CD4-positive, alpha-beta memory T cell (primary cell): ENCODE measurements around the gene SMO. TPM values are rescaled to one million over a fixed set of nuclear protein-coding genes. Genes with fewer than 3 reads are reported as not detected.
"Not testable (repeated sequence)": the region's sequence is repeated elsewhere in the genome, so short reads cannot be mapped to it uniquely, and the experiment has no call there.

ENCODE experiments used
- CTCF ChIA-PET: fragments of 350-600 bp; sonication (Branson Sonifier 250); formaldehyde crosslinking; loops from one replicate; lab custom pipeline; 2021; ENCODE audit warnings: inconsistent platforms; ENCODE audit not compliant: partially characterized antibody; lab: Charles Lee
- POLR2A ChIA-PET: fragments of 350-600 bp; sonication (Branson Sonifier 250); formaldehyde crosslinking; loops from one replicate; lab custom pipeline; 2021; ENCODE audit not compliant: partially characterized antibody; lab: Charles Lee
- DNase-seq, 5 donors: peaks; one replicate each; pipeline versions ENCODE4 v3.0.0 to v3.0.0-alpha.2; 2020 to 2022; ENCODE audit warnings: mixed read lengths in 1 of 5
- H3K27ac ChIP-seq: one replicate; pipeline ENCODE4 v1.7.0; 2013; ENCODE audit warnings: low read depth, low read length
- H3K27me3 ChIP-seq: 2 replicates; pipeline ENCODE4 v1.7.0; 2013; ENCODE audit warnings: mild to moderate bottlenecking, low read length, moderate library complexity; ENCODE audit not compliant: insufficient read depth
- H3K36me3 ChIP-seq: 2 replicates; pipeline ENCODE4 v1.7.0; 2013; ENCODE audit warnings: mild to moderate bottlenecking, low read length, moderate library complexity; ENCODE audit not compliant: insufficient read depth
- H3K4me1 ChIP-seq: 2 replicates; pipeline ENCODE4 v1.7.0; 2013; ENCODE audit warnings: mild to moderate bottlenecking, low read length, moderate library complexity; ENCODE audit not compliant: insufficient read depth
- H3K4me3 ChIP-seq, 2 donors: one replicate each; pipeline ENCODE4 v1.7.0; 2013; ENCODE audit warnings: low read length in 2 of 2, mild to moderate bottlenecking in 1 of 2
- H3K9me3 ChIP-seq, 2 donors: one replicate each; pipeline ENCODE4 v1.7.0; 2013; ENCODE audit warnings: low read length in 2 of 2, control low read depth in 1 of 2; ENCODE audit not compliant: control insufficient read depth in 1 of 2
- H3K27ac Mint-ChIP-seq, 7 donors: one replicate each; pipeline ENCODE4 v1.8.0; 2020 to 2021; ENCODE audit warnings: mixed read lengths in 7 of 7, mild to moderate bottlenecking in 6 of 7, inconsistent platforms in 3 of 7, moderate library complexity in 3 of 7
- H3K27me3 Mint-ChIP-seq, 2 donors: one replicate each; pipeline ENCODE4 v1.8.0; 2020 to 2021; ENCODE audit warnings: mixed read lengths in 2 of 2
- H3K36me3 Mint-ChIP-seq, 2 donors: one replicate each; pipeline ENCODE4 v1.8.0; 2020 to 2021; ENCODE audit warnings: mixed read lengths in 2 of 2, inconsistent platforms in 1 of 2, mild to moderate bottlenecking in 1 of 2
- H3K4me1 Mint-ChIP-seq, 4 donors: one replicate each; pipeline ENCODE4 v1.8.0; 2020 to 2021; ENCODE audit warnings: mixed read lengths in 4 of 4, mild to moderate bottlenecking in 1 of 4
- H3K4me3 Mint-ChIP-seq, 8 donors: one replicate each; pipeline ENCODE4 v1.8.0; 2020 to 2021; ENCODE audit warnings: mixed read lengths in 8 of 8, mild to moderate bottlenecking in 7 of 8, moderate library complexity in 6 of 8, inconsistent platforms in 3 of 8
- H3K9me3 Mint-ChIP-seq, 8 donors: one replicate each; pipeline ENCODE4 v1.8.0; 2020 to 2021; ENCODE audit warnings: mixed read lengths in 8 of 8, mild to moderate bottlenecking in 5 of 8, inconsistent platforms in 3 of 8, moderate library complexity in 1 of 8
- intact Hi-C: fragments of 100-400 bp; cut with micrococcal nuclease; formaldehyde crosslinking; loops from one replicate; pipeline ENCODE4 v1.15.1; 2023
- polyA plus RNA-seq, 2 donors: library from polyadenylated mRNA; unstranded; fragments of 300-500 nt; fragmentation: Illumina TruSeq; gene quantifications; one replicate each; pipeline ENCODE4 v1.2.3, GENCODE V29; 2021
- total RNA-seq, 2 experiments: library from RNA; stranded (reverse); gene quantifications; one replicate each; pipeline ENCODE4 v1.2.3, GENCODE V29; 2021

SMO gene
- total and polyA plus RNA-seq, 4 experiments from 2014 or later: not detected

DNA sequence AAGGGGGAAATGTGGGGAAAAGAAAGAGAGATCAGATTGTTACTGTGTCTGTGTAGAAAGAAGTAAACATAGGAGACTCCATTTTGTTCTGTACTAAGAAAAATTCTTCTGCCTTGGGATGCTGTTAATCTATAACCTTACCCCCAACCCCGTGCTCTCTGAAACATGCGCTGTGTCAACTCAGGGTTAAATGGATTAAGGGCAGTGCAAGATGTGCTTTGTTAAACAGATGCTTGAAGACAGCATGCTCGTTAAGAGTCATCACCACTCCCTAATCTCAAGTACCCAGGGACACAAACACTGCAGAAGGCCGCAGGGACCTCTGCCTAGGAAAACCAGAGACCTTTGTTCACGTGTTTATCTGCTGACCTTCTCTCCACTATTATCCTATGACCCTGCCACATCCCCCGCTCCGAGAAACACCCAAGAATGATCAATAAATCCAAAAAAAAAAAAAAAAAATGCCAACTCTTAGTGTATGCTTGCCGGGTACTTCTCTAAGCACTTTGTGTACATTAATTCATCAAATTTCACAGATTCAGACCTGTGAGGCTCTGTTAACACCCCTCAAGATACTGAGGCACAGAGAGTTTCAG, 28.5 kb downstream of the SMO start:
- H3K27ac Mint-ChIP-seq, H3K9me3 Mint-ChIP-seq, POLR2A ChIA-PET: not testable (repeated sequence)

DNA sequence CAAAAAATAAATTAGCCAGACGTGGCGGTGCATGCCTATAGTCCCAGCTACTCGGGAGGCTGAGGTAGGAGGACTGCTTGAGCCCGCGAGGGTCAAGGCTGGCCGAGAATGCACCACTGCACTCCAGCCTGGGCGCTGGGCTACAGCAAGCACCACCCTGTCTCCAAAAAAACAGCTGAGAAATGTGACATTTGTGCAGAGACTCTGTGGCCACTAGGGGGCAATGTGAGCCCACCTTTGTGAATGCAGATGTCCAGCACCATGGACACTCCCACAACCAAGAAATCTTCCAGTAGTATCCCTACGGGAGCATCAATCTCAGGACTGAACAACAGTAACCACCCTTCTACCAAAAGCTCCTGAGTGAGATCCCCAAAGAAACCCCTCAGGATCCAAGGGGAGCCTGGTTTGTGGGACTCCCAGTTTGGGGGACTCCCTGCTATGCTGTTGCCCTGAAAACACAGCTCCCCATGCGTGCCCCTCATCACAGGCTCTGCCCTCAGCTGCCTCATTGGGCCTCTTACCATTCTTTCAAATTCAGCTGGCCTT, 30.2 kb downstream of the SMO start:
- Histone ChIP-seq H3K36me3 (no peaks in the 10 kb centered on the region), H3K27ac (no peak overlapping the region), H3K4me1 (peaks cover 14% of the 10 kb centered on the region), H3K4me3 (no peak overlapping the region), H3K27me3 (no peaks in the 10 kb centered on the region), H3K9me3 (no peaks in the 10 kb centered on the region)
- peak overlapping the region in 2 of 7 donors; percentile 48 to 60 for H3K27ac Mint-ChIP-seq
- no peak overlapping the region for H3K4me3 Mint-ChIP-seq
- H3K4me1 Mint-ChIP-seq: peaks cover 8 to 11% (median 10%) of the 10 kb centered on the region in 4 donors
- intact Hi-C loops: loop anchor here (1.0 to 5.0 kb wide), 5 partner anchors 53 to 794 kb away; no protein-coding TSS in a partner anchor
- CTCF ChIA-PET: interaction anchor here (0.8 to 11.7 kb wide), 33 partner anchors 8 to 412 kb away, joined by 3 to 358 read pairs (median 5); no protein-coding TSS in a partner anchor
- DNase-seq: peak; percentile 72 to 80 (median 75)
- no peaks in the 10 kb centered on the region for H3K36me3 Mint-ChIP-seq
- POLR2A ChIA-PET: interaction anchor here (1.4 to 1.9 kb wide), 3 partner anchors 10 to 79 kb away, joined by 3 to 10 read pairs (median 3); no protein-coding TSS in a partner anchor
- H3K9me3 Mint-ChIP-seq: peaks cover 0 to 2% (median 0%) of the 10 kb centered on the region in 8 donors
- peaks cover 2 to 6% of the 10 kb centered on the region in 2 donors for H3K27me3 Mint-ChIP-seq

More for the DNA sequence above, 28.5 kb downstream of the SMO start:
- not testable (repeated sequence) for H3K36me3 ChIP-seq, H3K4me1 ChIP-seq, H3K4me1 Mint-ChIP-seq, H3K4me3 ChIP-seq, H3K4me3 Mint-ChIP-seq, DNase-seq, H3K27ac ChIP-seq, H3K9me3 ChIP-seq, H3K36me3 Mint-ChIP-seq, H3K27me3 Mint-ChIP-seq, H3K27me3 ChIP-seq
- intact Hi-C loops: loop anchor here (5.0 kb wide), 1 partner anchor 795 kb away; no protein-coding TSS in a partner anchor
- CTCF ChIA-PET: interaction anchor here (1.3 to 11.7 kb wide), 12 partner anchors 9 to 254 kb away, joined by 3 to 358 read pairs (median 22); no protein-coding TSS in a partner anchor

DNA sequence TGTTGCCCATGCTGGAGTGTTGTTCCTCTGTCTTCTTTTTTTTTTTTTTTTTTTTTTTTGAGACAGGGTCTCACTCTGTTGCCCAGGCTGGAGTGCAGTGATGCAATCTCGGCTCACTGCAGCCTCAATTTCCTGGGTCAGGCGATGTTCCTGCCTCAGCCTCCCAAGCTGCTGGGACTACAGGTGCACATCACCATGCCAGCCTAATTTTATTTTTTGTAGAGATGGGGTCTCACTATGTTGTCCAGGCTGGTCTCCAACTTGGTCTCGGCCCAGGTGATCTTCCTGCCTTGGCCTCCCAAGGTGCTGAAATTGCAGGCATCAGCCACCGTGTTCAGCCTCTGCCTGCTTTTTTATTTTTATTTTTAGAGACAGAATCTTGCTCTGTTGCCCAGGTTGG, 30.7 kb downstream of the SMO start:
- not testable (repeated sequence) for H3K27ac Mint-ChIP-seq, H3K27me3 Mint-ChIP-seq, H3K9me3 Mint-ChIP-seq, H3K36me3 ChIP-seq, H3K27me3 ChIP-seq, H3K9me3 ChIP-seq, H3K4me3 ChIP-seq, DNase-seq, H3K27ac ChIP-seq, H3K36me3 Mint-ChIP-seq, H3K4me3 Mint-ChIP-seq
- H3K4me1 ChIP-seq: peaks cover 17% of the 10 kb centered on the region
- CTCF ChIA-PET: interaction anchor here (0.9 to 11.7 kb wide), 27 partner anchors 8 to 413 kb away, joined by 3 to 358 read pairs (median 8); no protein-coding TSS in a partner anchor
- POLR2A ChIA-PET: interaction anchor here (1.4 to 1.9 kb wide), 3 partner anchors 9 to 78 kb away, joined by 3 to 10 read pairs (median 3); no protein-coding TSS in a partner anchor
- intact Hi-C loops: loop anchor here (5.0 kb wide), 1 partner anchor 793 kb away; no protein-coding TSS in a partner anchor
- peaks cover 9 to 15% (median 13%) of the 10 kb centered on the region in 4 donors for H3K4me1 Mint-ChIP-seq

DNA sequence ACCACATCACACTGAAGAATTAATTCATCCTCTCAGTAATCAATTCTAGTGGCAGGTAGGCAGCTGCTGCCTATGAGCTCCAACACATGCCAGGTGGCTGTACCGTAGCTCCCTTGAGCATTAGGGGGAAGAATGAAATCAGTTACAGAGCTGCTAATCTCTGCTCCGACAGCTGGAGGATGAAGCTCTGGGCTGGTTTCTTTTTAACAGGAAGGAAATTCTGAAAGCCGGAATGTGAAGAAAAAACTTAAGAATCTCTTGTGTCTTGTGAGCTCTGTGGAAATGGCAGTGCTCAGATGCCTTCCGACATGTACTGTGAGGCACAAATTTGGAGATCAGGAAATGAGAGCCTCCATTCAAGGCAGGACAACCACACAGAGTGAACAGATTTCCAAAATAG, 33.6 kb downstream of the SMO start:
- Mint-ChIP-seq H3K4me3 (peak overlapping the region; percentile 0 to 83 (median 67)), H3K36me3 (peaks cover 0 to 7% of the 10 kb centered on the region in 2 donors), H3K4me1 (peaks cover 21 to 35% (median 29%) of the 10 kb centered on the region in 4 donors), H3K27ac (peak overlapping the region; percentile 61 to 94 (median 85)), H3K27me3 (peaks cover 2 to 3% of the 10 kb centered on the region in 2 donors), H3K9me3 (peaks cover 0 to 4% (median 0%) of the 10 kb centered on the region in 8 donors)
- DNase-seq: peak in 1 of 5 donors; percentile 5
- Histone ChIP-seq H3K4me1 (peaks cover 33% of the 10 kb centered on the region), H3K9me3 (no peaks in the 10 kb centered on the region), H3K36me3 (no peaks in the 10 kb centered on the region), H3K4me3 (no peak overlapping the region), H3K27me3 (no peaks in the 10 kb centered on the region), H3K27ac (no peak overlapping the region)
- CTCF ChIA-PET: interaction anchor here (0.8 to 11.7 kb wide), 8 partner anchors 11 to 81 kb away, joined by 3 to 358 read pairs (median 4); no protein-coding TSS in a partner anchor
- intact Hi-C loops: loop anchor here (5.0 kb wide), 1 partner anchor 485 kb away; the partner anchor contains the start of gene CALU
- POLR2A ChIA-PET: no interaction called here

DNA sequence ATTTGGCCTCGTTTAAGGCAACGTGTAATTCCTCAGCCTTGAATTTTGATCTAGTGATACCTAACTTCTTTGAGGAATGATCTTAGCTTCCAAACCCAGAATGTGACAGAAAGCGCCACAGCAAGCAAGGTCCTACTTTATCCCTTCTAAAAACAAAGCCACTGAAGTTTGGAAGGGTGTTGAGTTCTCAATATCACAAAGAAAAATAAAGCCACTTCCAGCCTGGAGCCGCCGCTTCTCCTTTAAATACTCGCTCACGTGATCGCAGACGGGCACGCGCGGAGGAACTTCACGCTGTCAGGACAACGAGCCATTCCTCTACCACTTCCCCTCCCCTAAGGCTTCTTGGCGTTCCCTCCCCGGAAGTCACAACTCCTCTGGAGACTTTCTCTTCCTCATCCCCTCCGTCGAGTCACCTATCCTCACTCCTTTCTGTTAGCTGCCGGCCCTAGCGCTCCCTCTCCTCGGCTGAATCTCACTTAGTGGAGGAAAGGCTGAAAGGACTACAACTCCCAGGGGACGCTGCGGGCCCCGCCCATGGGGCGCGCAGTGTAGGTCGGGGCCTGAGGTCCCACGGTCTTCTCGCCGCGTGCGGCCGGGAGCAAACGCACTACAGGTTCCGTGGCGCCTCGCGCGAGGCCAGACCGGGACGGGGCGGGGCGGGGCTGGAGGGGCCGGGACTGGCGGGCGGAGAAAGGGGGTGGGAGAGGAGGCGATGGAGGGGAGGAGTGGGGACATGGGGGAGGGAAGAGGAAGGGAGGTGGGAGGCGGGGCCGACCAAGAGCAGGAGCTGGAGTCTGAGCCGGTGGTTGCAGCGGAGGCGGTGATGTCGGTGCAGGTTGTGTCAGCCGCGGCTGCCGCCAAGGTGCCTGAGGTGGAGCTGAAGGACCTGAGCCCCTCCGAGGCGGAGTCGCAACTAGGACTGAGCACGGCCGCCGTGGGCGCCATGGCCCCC, 36.1 kb downstream of the SMO start, which contains the start of gene AHCYL2:
Gene AHCYL2, plus strand, starts transcription at position 780 of the 955 bp plus-strand sequence.
- peak; percentile 95 to 98 (median 96) for DNase-seq
- Histone ChIP-seq H3K4me1 (peaks cover 28% of the 10 kb centered on the region), H3K27ac (peak within 1 kb of the TSS; percentile 80), H3K4me3 (peak within 1 kb of the TSS; percentile 87 to 98), H3K27me3 (no peaks in the 10 kb centered on the region), H3K9me3 (no peaks in the 10 kb centered on the region), H3K36me3 (no peaks in the 10 kb centered on the region)
- peaks cover 0 to 2% (median 0%) of the 10 kb centered on the region in 8 donors for H3K9me3 Mint-ChIP-seq
- intact Hi-C loops: loop anchor here (1.0 to 5.0 kb wide), 10 partner anchors 47 to 881 kb away; partner anchors contain the start of genes ATP6V1F, CALU, NRF1 and RBM28
- no peaks in the 10 kb centered on the region for H3K27me3 Mint-ChIP-seq
- H3K36me3 Mint-ChIP-seq: peaks cover 0 to 7% of the 10 kb centered on the region in 2 donors
- CTCF ChIA-PET: interaction anchor here (0.6 to 11.7 kb wide), 5 partner anchors 12 to 73 kb away, joined by 3 to 358 read pairs (median 4); no protein-coding TSS in a partner anchor
- POLR2A ChIA-PET: interaction anchor here (0.6 to 2.7 kb wide), 13 partner anchors 8 to 916 kb away, joined by 3 to 9 read pairs (median 4); partner anchors contain the start of genes NRF1, RBM28 and STRIP2
- H3K27ac Mint-ChIP-seq: peak within 1 kb of the TSS; percentile 86 to 99 (median 97)
- peak within 1 kb of the TSS; percentile 94 to 98 (median 95) for H3K4me3 Mint-ChIP-seq
- H3K4me1 Mint-ChIP-seq: peaks cover 28 to 48% (median 35%) of the 10 kb centered on the region in 4 donors
